Activated CD4-positive, alpha-beta T cell treated with anti-CD3 and anti-CD28 coated beads, Interleukin-2, amount 10 ng/mL, durations not matched to agents 7 days and 5 days (primary cell): ENCODE results near the gene CCL5. TPM values are rescaled to one million over a fixed set of nuclear protein-coding genes. Genes with fewer than 3 reads are reported as not detected.

ENCODE experiments used
- CTCF ChIA-PET: fragments of 350-600 bp; sonication (Branson Sonifier 250); formaldehyde crosslinking; loops from one replicate; lab custom pipeline; 2021; ENCODE audit warnings: antibody characterized with exemption; lab: Charles Lee
- POLR2A ChIA-PET: fragments of 350-600 bp; sonication (Branson Sonifier 250); formaldehyde crosslinking; loops from one replicate; lab custom pipeline; 2021; ENCODE audit warnings: antibody characterized with exemption; lab: Charles Lee
- DNase-seq: peaks from one replicate; pipeline ENCODE4 v3.0.0-alpha.2; 2020
- H3K27ac Mint-ChIP-seq: one replicate; pipeline ENCODE4 v1.8.0; 2021; ENCODE audit warnings: mild to moderate bottlenecking, moderate library complexity, mixed read lengths
- H3K27me3 Mint-ChIP-seq: one replicate; pipeline ENCODE4 v1.8.0; 2021; ENCODE audit warnings: mixed read lengths
- H3K36me3 Mint-ChIP-seq: one replicate; pipeline ENCODE4 v1.8.0; 2021; ENCODE audit warnings: low read depth, mixed read lengths
- H3K4me1 Mint-ChIP-seq: one replicate; pipeline ENCODE4 v1.8.0; 2021; ENCODE audit warnings: mixed read lengths
- H3K4me3 Mint-ChIP-seq: one replicate; pipeline ENCODE4 v1.8.0; 2021; ENCODE audit warnings: mild to moderate bottlenecking, moderate library complexity, mixed read lengths
- H3K9me3 Mint-ChIP-seq: one replicate; pipeline ENCODE4 v1.8.0; 2021; ENCODE audit warnings: mixed read lengths
- total RNA-seq, 2 experiments: library from RNA; stranded (reverse); gene quantifications; one replicate each; pipeline ENCODE4 v1.2.3, GENCODE V29; 2021

CCL5 gene
- total RNA-seq, 2 experiments from 2014 or later = 68.7 to 81.3 TPM

DNA sequence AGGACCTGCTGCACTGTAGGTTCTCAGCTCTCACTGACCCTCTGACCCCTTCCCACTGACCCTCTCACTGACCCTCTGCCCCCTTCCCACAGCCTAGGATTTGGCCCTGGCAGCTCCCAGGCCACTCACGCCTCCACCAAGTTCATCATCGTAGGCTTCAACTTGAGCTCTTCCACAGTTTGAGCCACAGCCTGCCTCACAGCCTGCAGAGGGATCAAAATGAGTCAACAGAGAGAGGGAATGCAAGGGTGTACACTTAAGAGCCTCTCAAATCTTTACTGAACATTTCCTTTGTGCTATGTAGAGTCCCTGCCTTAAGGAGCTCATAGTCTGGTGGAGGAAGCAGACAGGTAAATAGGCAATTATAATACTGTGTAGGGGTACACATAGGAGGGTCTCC, 23.6 kb downstream of the CCL5 start:
- Mint-ChIP-seq H3K9me3 (no peaks in the 10 kb centered on the region), H3K36me3 (peaks cover 22% of the 10 kb centered on the region), H3K27ac (peak overlapping the region; percentile 21), H3K27me3 (no peaks in the 10 kb centered on the region), H3K4me1 (peaks cover 14% of the 10 kb centered on the region), H3K4me3 (no peak overlapping the region)
- POLR2A ChIA-PET = interaction anchor here (1.4 kb wide), 1 partner anchor 8 kb away, joined by 3 read pairs; no protein-coding TSS in a partner anchor
- DNase-seq = no peak
- CTCF ChIA-PET = interaction anchor here (0.5 to 1.5 kb wide), 7 partner anchors 8 to 252 kb away, joined by 3 to 5 read pairs (median 3); partner anchors contain the start of gene HEATR9

DNA sequence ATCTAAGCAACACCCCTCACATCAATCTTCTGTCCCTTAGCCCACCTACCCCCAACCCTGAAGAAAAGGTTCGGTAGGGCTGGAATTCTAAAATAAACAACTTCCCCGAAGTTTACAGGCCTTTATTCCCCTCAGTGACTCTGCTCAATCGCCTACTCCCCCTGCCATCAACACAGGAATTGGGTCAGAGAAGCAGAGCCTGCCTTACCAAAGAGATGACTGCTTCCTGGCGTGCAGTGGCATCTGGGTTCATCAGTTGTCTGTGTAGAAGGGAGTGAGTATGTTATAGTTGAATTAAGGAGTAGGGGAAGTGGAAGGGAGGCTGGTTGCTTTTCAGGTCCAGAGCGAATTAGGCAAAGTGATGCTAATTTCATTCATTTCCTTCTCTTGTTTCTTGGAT, 24.2 kb downstream of the CCL5 start:
- Mint-ChIP-seq H3K36me3 (peaks cover 27% of the 10 kb centered on the region), H3K4me1 (peaks cover 19% of the 10 kb centered on the region), H3K9me3 (no peaks in the 10 kb centered on the region), H3K4me3 (no peak overlapping the region), H3K27me3 (no peaks in the 10 kb centered on the region), H3K27ac (peak overlapping the region; percentile 58)
- ChIA-PET POLR2A (interaction anchor here (1.4 kb wide), 1 partner anchor 9 kb away, joined by 3 read pairs; no protein-coding TSS in a partner anchor), CTCF (interaction anchor here (0.8 kb wide), 2 partner anchors 13 to 114 kb away, joined by 3 to 5 read pairs; partner anchors contain the start of gene HEATR9)
- DNase-seq = no peak

DNA sequence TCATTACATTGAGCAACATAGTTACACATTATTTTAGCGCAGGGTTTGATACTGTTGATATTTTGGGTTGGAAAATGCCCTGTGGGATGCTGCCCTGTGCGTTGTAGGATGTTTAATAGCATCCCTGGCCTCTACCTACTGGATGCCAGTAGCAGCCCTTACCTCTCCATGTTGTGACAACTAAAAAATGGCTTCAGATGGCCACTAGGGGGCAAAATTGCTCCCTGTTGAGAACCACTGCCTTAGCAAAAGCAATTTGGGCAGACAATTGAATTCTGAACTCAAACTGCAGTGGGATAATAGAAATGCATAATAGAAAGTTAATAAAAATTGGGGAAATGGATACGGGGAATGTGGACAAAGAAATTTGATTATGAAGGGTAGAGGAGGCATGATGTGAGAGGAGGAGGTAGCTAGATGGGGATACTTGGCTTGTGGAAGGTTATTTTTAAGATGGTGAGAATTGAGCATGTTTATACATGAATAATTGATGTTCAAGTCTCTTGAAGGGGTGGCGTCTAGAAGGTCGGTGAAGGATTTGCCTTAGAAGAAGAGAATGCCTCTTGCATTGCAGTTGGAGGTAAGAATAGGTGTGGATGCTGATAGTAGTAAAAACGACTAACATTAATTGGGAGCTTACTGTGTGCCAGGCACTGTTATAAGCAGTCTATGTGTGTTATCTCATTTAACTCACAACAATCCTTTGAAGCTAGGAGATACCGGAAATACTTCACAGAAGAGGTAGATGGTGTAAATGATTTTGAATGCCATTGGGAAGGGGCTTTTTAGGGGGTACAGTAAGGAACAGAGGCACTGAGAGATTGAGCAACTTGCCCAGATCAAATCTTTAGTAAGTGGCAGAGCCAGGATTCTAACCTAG, 30.5 kb downstream of the CCL5 start:
- CTCF ChIA-PET = interaction anchor here (0.6 to 2.1 kb wide), 10 partner anchors 8 to 223 kb away, joined by 3 to 10 read pairs (median 4); no protein-coding TSS in a partner anchor
- POLR2A ChIA-PET = no interaction called here
- Mint-ChIP-seq H3K9me3 (no peaks in the 10 kb centered on the region), H3K4me1 (peaks cover 18% of the 10 kb centered on the region), H3K27ac (peak overlapping the region; percentile 33), H3K27me3 (no peaks in the 10 kb centered on the region), H3K4me3 (no peak overlapping the region), H3K36me3 (peaks cover 54% of the 10 kb centered on the region)
- peak; percentile 79 for DNase-seq

DNA sequence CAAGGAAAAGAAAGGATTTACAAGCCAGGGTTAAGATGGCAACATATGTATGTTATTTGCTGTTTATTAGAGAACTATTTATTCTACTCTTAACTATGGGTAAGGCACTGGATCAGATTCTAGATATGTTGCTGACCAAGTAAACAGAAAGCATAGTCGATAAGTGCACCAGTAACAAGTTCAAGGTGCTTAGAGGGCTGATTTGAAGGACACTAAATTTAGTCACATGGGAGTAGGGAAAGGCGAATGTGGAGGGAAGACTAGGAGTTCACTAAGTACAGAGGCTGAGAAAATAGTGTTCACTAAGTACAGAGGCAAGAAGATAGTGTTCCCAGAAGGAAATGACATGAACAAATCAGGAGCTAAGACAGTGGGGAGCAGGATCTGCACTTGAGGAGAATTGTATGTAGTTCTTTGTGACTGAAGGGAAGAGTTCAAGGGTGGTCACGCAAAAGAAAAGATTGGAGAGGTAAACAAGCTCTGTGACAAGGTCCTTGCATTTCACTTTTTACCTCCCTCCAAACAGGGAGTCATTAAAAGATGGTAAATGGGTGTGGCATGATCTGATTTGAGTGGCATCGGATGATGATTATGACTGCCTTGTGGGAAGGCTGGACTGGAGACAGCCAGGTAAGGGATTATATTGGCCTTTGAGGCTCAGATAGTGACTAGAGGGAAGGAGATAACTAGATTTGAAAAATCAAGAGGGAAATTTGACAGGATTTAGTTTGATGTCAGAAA, 32.4 kb downstream of the CCL5 start:
- H3K36me3 Mint-ChIP-seq = peaks cover 57% of the 10 kb centered on the region
- DNase-seq = no peak
- H3K9me3 Mint-ChIP-seq = no peaks in the 10 kb centered on the region
- no peak overlapping the region for H3K4me3 Mint-ChIP-seq
- H3K4me1 Mint-ChIP-seq = peaks cover 16% of the 10 kb centered on the region
- CTCF ChIA-PET = interaction anchor here (0.6 to 1.7 kb wide), 4 partner anchors 23 to 63 kb away, joined by 3 to 10 read pairs (median 6); partner anchors contain the start of gene TAF15
- H3K27ac Mint-ChIP-seq = peak overlapping the region; percentile 15
- POLR2A ChIA-PET = no interaction called here
- no peaks in the 10 kb centered on the region for H3K27me3 Mint-ChIP-seq

DNA sequence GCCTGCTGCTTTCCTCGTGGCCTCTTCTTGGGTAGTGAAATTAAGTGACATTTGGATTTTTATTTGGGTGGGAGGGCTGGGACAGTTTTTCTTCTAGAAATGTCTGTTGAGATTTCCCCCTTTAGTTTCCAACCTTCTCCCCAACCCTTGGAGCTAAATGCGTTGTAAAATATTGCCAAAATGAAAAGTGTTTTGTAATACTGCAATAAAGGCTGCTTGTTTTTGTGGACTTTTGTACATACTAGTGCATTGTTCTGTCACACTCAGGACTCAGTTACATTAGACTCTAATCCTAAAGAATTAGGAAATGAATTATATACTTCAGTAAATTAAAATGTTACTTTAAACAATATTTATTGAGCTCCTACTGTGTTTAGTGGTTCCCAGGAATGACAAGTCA, 33.2 kb downstream of the CCL5 start:
- H3K9me3 Mint-ChIP-seq = no peaks in the 10 kb centered on the region
- peaks cover 57% of the 10 kb centered on the region for H3K36me3 Mint-ChIP-seq
- ChIA-PET CTCF (interaction anchor here (1.4 to 1.6 kb wide), 2 partner anchors 30 to 38 kb away, joined by 4 to 9 read pairs; partner anchors contain the start of gene TAF15), POLR2A (interaction anchor here (0.7 kb wide), 1 partner anchor 20 kb away, joined by 3 read pairs; no protein-coding TSS in a partner anchor)
- DNase-seq = no peak
- no peak overlapping the region for H3K4me3 Mint-ChIP-seq
- H3K27ac Mint-ChIP-seq = no peak overlapping the region
- no peaks in the 10 kb centered on the region for H3K27me3 Mint-ChIP-seq
- H3K4me1 Mint-ChIP-seq = peaks cover 16% of the 10 kb centered on the region

DNA sequence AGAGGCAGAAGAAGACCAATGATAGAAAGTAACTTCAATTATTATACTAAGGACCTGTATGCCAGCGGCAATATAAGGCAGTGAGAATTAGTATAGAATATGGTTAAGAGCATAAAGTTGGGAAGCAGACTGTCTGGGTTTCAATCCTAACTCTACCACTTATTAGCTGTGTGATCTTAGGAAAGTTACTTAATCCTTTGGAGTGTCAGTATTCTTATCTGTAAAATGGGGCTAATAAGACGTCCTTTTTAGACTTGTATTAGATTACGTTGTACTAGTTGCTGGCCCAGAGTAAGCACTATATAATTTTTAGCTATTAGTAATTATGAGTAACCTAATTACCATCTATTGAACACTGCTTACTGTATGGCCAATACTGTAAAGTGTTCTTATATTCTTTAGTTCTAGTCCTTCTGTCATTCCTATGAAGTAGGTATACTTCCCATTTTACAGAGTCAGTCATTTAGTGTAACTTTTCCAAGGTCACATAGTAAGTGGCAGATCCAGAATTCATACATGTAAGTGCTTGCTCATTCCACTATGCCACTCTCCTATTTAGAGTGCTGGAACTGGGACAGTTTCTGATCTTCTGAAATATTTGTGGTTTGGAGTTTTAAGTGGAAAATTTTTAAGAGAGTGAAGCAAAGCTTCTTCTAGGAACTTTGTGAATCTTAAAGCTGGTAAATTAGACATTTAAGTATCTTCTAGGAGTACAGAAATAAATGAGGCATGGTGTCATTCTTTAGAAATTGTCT, 33.9 kb downstream of the CCL5 start:
- POLR2A ChIA-PET = interaction anchor here (0.7 kb wide), 1 partner anchor 19 kb away, joined by 3 read pairs; no protein-coding TSS in a partner anchor

DNA sequence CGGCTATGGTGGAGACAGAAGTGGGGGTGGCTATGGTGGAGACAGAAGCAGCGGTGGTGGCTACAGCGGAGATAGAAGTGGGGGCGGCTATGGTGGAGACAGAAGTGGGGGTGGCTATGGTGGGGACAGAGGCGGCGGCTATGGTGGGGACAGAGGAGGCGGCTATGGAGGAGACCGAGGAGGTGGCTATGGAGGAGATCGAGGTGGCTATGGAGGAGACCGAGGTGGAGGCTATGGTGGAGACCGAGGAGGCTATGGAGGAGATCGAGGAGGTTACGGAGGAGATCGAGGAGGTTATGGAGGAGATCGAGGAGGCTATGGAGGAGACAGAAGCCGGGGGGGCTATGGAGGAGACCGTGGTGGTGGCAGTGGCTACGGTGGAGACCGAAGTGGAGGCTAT, 35.6 kb downstream of the CCL5 start:
- Mint-ChIP-seq H3K27me3 (no peaks in the 10 kb centered on the region), H3K4me1 (peaks cover 8% of the 10 kb centered on the region), H3K9me3 (no peaks in the 10 kb centered on the region), H3K27ac (no peak overlapping the region), H3K4me3 (no peak overlapping the region), H3K36me3 (peaks cover 58% of the 10 kb centered on the region)
- ChIA-PET POLR2A (no interaction called here), CTCF (no interaction called here)
- DNase-seq = no peak

More for the DNA sequence above, 33.9 kb downstream of the CCL5 start:
- DNase-seq = no peak
- CTCF ChIA-PET = interaction anchor here (1.6 kb wide), 1 partner anchor 29 kb away, joined by 9 read pairs; no protein-coding TSS in a partner anchor
- no peak overlapping the region for H3K4me3 Mint-ChIP-seq
- H3K4me1 Mint-ChIP-seq = peaks cover 13% of the 10 kb centered on the region
- H3K27me3 Mint-ChIP-seq = no peaks in the 10 kb centered on the region
- no peak overlapping the region for H3K27ac Mint-ChIP-seq
- peaks cover 61% of the 10 kb centered on the region for H3K36me3 Mint-ChIP-seq
- H3K9me3 Mint-ChIP-seq = no peaks in the 10 kb centered on the region

DNA sequence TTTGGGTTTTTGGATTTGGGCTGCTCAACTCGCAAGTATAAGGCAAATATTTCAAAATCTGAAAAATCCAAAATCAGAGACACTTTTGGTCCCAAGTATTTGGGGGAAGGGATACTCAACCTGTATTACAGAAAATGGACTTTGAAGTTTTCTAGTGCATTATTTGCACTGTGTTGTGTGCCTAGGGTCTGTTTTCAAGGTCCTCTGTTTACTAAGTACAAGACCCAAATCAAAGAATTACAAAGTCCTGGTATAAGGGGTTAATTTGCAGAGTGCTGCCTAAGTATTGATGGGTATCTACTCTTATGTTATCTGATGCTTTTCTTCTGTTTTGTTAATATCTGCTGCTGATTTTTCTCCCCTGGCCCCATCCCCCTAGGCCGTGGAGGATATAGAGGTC, 36.5 kb downstream of the CCL5 start:
- no peaks in the 10 kb centered on the region for H3K9me3 Mint-ChIP-seq
- H3K36me3 Mint-ChIP-seq = peaks cover 57% of the 10 kb centered on the region
- H3K4me3 Mint-ChIP-seq = no peak overlapping the region
- no peak for DNase-seq
- no peak overlapping the region for H3K27ac Mint-ChIP-seq
- ChIA-PET POLR2A (no interaction called here), CTCF (no interaction called here)
- no peaks in the 10 kb centered on the region for H3K27me3 Mint-ChIP-seq
- H3K4me1 Mint-ChIP-seq = peaks cover 7% of the 10 kb centered on the region

DNA sequence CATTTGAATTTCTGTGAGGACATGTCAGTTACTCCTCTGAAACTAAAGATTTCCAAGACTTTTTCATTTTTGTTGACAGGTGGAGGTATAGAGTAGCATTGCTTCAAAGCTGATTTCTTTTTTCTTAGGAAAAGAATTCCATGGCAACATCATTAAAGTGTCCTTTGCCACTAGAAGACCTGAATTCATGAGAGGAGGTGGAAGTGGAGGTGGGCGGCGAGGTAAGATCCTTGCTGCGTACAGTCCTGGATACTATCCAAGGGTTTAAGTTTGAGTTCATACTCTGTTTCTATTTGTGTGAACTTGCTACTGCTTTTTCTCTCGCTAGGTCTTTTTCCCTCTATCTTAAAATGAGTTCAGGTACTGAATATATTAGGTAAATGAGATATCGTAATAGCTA, 37.9 kb downstream of the CCL5 start:
- ChIA-PET CTCF (interaction anchor here (0.6 to 2.4 kb wide), 7 partner anchors 14 to 1504 kb away, joined by 3 to 8 read pairs (median 3); partner anchors contain the start of gene TAF15), POLR2A (interaction anchor here (0.6 kb wide), 1 partner anchor 25 kb away, joined by 3 read pairs; no protein-coding TSS in a partner anchor)
- no peaks in the 10 kb centered on the region for H3K27me3 Mint-ChIP-seq
- DNase-seq = no peak
- no peaks in the 10 kb centered on the region for H3K9me3 Mint-ChIP-seq
- peak overlapping the region; percentile 58 for H3K27ac Mint-ChIP-seq
- H3K36me3 Mint-ChIP-seq = peaks cover 53% of the 10 kb centered on the region
- H3K4me1 Mint-ChIP-seq = peaks cover 8% of the 10 kb centered on the region
- no peak overlapping the region for H3K4me3 Mint-ChIP-seq

DNA sequence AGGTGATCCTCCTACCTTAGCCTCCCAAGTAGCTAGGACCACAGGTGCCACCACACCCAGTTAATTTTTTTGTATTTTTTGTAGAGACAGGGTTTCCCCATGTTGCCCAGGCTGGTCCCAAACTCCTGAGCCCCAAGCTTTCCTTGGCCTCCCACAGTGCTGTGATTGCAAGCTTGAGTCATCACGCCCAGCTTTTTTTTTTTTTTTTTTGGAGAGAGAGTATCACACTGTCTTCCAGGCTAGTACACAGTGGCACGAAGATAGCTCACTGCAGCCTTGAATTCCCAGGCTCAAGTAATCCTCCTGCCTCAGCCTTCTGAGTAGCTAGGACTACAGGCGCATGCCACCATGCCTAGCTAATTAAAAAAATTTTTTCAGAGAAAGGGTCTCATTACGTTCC, 38.7 kb downstream of the CCL5 start:
- Mint-ChIP-seq H3K27ac (no peak overlapping the region), H3K27me3 (no peaks in the 10 kb centered on the region), H3K4me3 (no peak overlapping the region), H3K36me3 (peaks cover 54% of the 10 kb centered on the region), H3K4me1 (peaks cover 8% of the 10 kb centered on the region), H3K9me3 (no peaks in the 10 kb centered on the region)
- ChIA-PET POLR2A (no interaction called here), CTCF (interaction anchor here (0.6 to 2.4 kb wide), 8 partner anchors 11 to 843 kb away, joined by 3 to 8 read pairs (median 3); partner anchors contain the start of gene TAF15)
- DNase-seq = no peak

DNA sequence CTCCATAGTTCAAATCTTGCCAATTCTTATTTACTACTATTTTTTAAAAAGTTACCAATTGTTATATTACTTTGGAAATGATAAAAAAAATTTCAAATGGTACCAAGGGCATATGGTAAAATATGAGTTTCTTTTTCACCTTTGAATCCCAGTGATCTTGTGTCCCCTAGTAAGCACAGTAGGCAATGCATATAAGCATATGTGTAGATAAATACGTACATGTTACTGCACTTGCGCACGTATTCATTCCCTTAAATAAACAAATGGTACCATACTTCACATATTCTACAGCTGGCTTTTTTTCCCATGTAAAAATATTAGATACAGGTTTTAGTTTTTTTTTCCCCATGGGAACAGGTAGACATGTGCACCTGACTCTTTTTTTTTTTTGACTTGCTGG, 39.1 kb downstream of the CCL5 start:
- Mint-ChIP-seq H3K27ac (no peak overlapping the region), H3K9me3 (no peaks in the 10 kb centered on the region), H3K27me3 (no peaks in the 10 kb centered on the region), H3K4me3 (no peak overlapping the region), H3K4me1 (peaks cover 8% of the 10 kb centered on the region), H3K36me3 (peaks cover 55% of the 10 kb centered on the region)
- ChIA-PET CTCF (interaction anchor here (0.6 to 2.4 kb wide), 5 partner anchors 11 to 843 kb away, joined by 3 to 8 read pairs (median 3); partner anchors contain the start of gene TAF15), POLR2A (no interaction called here)
- DNase-seq = no peak

DNA sequence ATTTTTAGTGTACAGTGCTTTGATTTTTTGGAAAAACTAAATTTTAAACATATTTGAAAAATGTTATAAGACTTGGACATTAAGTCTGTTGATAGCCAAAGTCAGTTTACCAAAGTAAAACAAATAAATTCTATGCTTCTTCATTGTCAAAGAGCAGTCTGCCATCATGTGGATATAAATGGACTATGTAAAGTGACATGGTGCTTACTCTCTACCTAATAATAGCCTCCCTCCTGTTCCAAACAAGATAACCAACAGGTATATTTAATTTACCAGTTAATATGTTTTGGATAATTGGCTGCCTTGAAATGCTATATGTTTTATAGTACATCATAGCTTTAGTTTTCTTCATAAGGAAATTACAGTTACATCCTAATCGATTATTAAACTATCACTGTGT, 55.0 kb downstream of the CCL5 start:
- Mint-ChIP-seq H3K27ac (no peak overlapping the region), H3K36me3 (peaks cover 64% of the 10 kb centered on the region), H3K27me3 (no peaks in the 10 kb centered on the region), H3K9me3 (no peaks in the 10 kb centered on the region), H3K4me3 (no peak overlapping the region), H3K4me1 (peaks cover 10% of the 10 kb centered on the region)
- ChIA-PET CTCF (no interaction called here), POLR2A (no interaction called here)
- no peak for DNase-seq
